Endodermal cell (in vitro differentiated cells): ENCODE data around the gene CCNQ. TPM values are rescaled to one million over a fixed set of nuclear protein-coding genes. Genes with fewer than 3 reads are reported as not detected.
A peak's percentile ranks its signal among the peaks of the same experiment; 100 is the strongest.

ENCODE experiments used
- DNase-seq: peaks from one replicate; pipeline ENCODE4 v3.0.0-alpha.2; 2017
- H3K27ac ChIP-seq: 2 replicates; pipeline ENCODE4 v1.5.1; 2013; ENCODE audit warnings: mild to moderate bottlenecking, low read depth, low read length, moderate library complexity
- H3K27me3 ChIP-seq: 2 replicates; pipeline ENCODE4 v1.6.1; 2013; ENCODE audit warnings: mild to moderate bottlenecking, low read length, moderate library complexity; ENCODE audit not compliant: insufficient read depth, control insufficient read depth, poor library complexity, severe bottlenecking
- H3K36me3 ChIP-seq: 2 replicates; pipeline ENCODE4 v1.7.0; 2013; ENCODE audit warnings: mild to moderate bottlenecking, low read length, moderate library complexity; ENCODE audit not compliant: control insufficient read depth, insufficient read depth
- H3K4me1 ChIP-seq: one replicate; pipeline ENCODE4 v1.7.0; 2013; ENCODE audit warnings: low read length; ENCODE audit not compliant: control insufficient read depth, insufficient read depth
- H3K4me3 ChIP-seq: 2 replicates; pipeline ENCODE4 v1.5.1; 2013; ENCODE audit warnings: mild to moderate bottlenecking, low read length, moderate library complexity
- H3K9ac ChIP-seq: 2 replicates; pipeline ENCODE4 v1.6.1; 2013; ENCODE audit warnings: mild to moderate bottlenecking, low read length, moderate library complexity; ENCODE audit not compliant: poor library complexity, severe bottlenecking; ENCODE audit errors: extremely low read depth
- H3K9me3 ChIP-seq: 2 replicates; pipeline ENCODE4 v1.6.1; 2013; ENCODE audit warnings: mild to moderate bottlenecking, low read length, moderate library complexity; ENCODE audit not compliant: control insufficient read depth
- H3K27ac Mint-ChIP-seq: 2 replicates; pipeline ENCODE4 v1.8.0; 2020; ENCODE audit warnings: mixed read lengths
- H3K27me3 Mint-ChIP-seq: 2 replicates; pipeline ENCODE4 v1.8.0; 2021; ENCODE audit warnings: mild to moderate bottlenecking, mixed read lengths; ENCODE audit not compliant: insufficient read depth
- H3K36me3 Mint-ChIP-seq: 2 replicates; pipeline ENCODE4 v1.8.0; 2020; ENCODE audit warnings: low read depth, mixed read lengths
- H3K4me1 Mint-ChIP-seq: 2 replicates; pipeline ENCODE4 v1.8.0; 2020; ENCODE audit warnings: mixed read lengths
- H3K4me3 Mint-ChIP-seq: 2 replicates; pipeline ENCODE4 v1.8.0; 2020; ENCODE audit warnings: mild to moderate bottlenecking, moderate library complexity, mixed read lengths
- H3K9me3 Mint-ChIP-seq: 2 replicates; pipeline ENCODE4 v1.8.0; 2020; ENCODE audit warnings: mild to moderate bottlenecking, mixed read lengths
- CTCF ChIP-seq: fragments of 200-600 bp; sonication (generic); conservative IDR thresholded peaks from 2 replicates; pipeline ENCODE4 v1.5.0; 2021; ENCODE audit warnings: antibody characterized with exemption, mild to moderate bottlenecking
- WGBS, 2 experiments: methylation state at CpG; one replicate each; pipeline versions ENCODE4 v1.1.5 to v1.1.7; 2013; ENCODE audit warnings: missing lambda C conversion rate in 2 of 2, mixed read lengths in 1 of 2; ENCODE audit not compliant: insufficient coverage in 1 of 2, insufficient read length in 1 of 2; 5-methylcytosine and 5-hydroxymethylcytosine counted together
- total RNA-seq, 2 donors: library from RNA; stranded (reverse); fragmentation: NEBNext Ultra II Directional in 1 of 2; extraction: Animal tissue kit (Norgen Biotek cat#: 25700) in 1 of 2; gene quantifications; 2 replicates in 1 of 2; 3 replicates in 1 of 2; pipeline ENCODE4 v1.2.1, GENCODE V29; 2021

Gene CCNQ
- total RNA-seq, 2 donors from 2014 or later, result 17.1 to 20.8 TPM

DNA sequence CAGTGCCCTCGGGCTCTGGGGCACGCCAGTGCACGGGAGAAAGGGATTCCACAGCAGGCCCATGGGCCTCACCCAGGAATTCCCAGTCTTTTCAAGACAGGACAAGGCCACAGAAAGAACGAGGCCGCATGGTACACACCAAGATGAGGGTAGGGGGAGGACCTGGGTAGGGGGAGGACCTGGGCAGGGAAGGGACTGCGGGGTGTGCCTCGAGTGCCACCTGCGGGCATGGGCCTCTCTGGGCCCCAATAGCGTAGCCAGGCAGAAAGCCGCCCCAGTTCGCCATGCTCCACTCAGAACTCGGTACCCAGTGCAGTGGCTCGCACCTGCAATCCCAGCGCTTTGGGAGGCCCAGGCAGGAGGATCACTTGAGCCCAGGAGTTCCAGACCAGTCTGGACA is 34.1 kb upstream of the CCNQ start:
- no peak overlapping the region for H3K27ac ChIP-seq
- no peak overlapping the region for H3K9ac ChIP-seq
- Mint-ChIP-seq H3K4me3 (no peak overlapping the region), H3K36me3 (no peaks in the 10 kb centered on the region), H3K27ac (no peak overlapping the region), H3K4me1 (no peaks in the 10 kb centered on the region), H3K9me3 (peaks cover 63% of the 10 kb centered on the region), H3K27me3 (peaks cover 18% of the 10 kb centered on the region)
- no peaks in the 10 kb centered on the region for H3K9me3 ChIP-seq
- WGBS, 2 experiments, result 95 to 100% methylated on average over 1 to 13 of the region's 14 CpGs
- no peaks in the 10 kb centered on the region for H3K36me3 ChIP-seq
- TF ChIP-seq CTCF, result no peak
- H3K27me3 ChIP-seq, result no peaks in the 10 kb centered on the region
- no peaks in the 10 kb centered on the region for H3K4me1 ChIP-seq
- H3K4me3 ChIP-seq, result no peak overlapping the region
- peak; percentile 5 for DNase-seq

- Histone ChIP-seq H3K4me1 (no peaks in the 10 kb centered on the region), H3K9me3 (no peaks in the 10 kb centered on the region), H3K27ac (no peak overlapping the region), H3K36me3 (no peaks in the 10 kb centered on the region), H3K4me3 (no peak overlapping the region), H3K9ac (no peak overlapping the region), H3K27me3 (no peaks in the 10 kb centered on the region)
- Mint-ChIP-seq H3K27ac (no peak overlapping the region), H3K4me3 (no peak overlapping the region), H3K27me3 (peaks cover 16% of the 10 kb centered on the region), H3K4me1 (no peaks in the 10 kb centered on the region), H3K36me3 (no peaks in the 10 kb centered on the region), H3K9me3 (peaks cover 58% of the 10 kb centered on the region)
- TF ChIP-seq CTCF, result no peak
- DNase-seq, result no peak
- WGBS, 2 experiments, result 80 to 93% methylated on average over 1 to 7 of the region's 7 CpGs
These were observed 33.6 kb upstream of the CCNQ start for GRCh38 chrX:153632595-153632946.

- Histone ChIP-seq H3K9ac (no peak overlapping the region), H3K4me3 (no peak overlapping the region), H3K27ac (no peak overlapping the region), H3K36me3 (no peaks in the 10 kb centered on the region), H3K4me1 (no peaks in the 10 kb centered on the region), H3K27me3 (no peaks in the 10 kb centered on the region), H3K9me3 (no peaks in the 10 kb centered on the region)
- Mint-ChIP-seq H3K27ac (no peak overlapping the region), H3K9me3 (peaks cover 58% of the 10 kb centered on the region), H3K36me3 (no peaks in the 10 kb centered on the region), H3K27me3 (peaks cover 16% of the 10 kb centered on the region), H3K4me3 (no peak overlapping the region), H3K4me1 (no peaks in the 10 kb centered on the region)
- no peak for TF ChIP-seq CTCF
- peak; percentile 41 for DNase-seq
- 90 to 95% methylated on average over 4 to 14 of the region's 19 CpGs for WGBS, 2 experiments
These were observed 33.1 kb upstream of the CCNQ start for GRCh38 chrX:153631907-153632594.
